GM12878 (cell line): ENCODE results near the gene KIF5A. TPM values are rescaled to one million over a fixed set of nuclear protein-coding genes. Genes with fewer than 3 reads are reported as not detected.

Experiments
- ATAC-seq: fragments of 200-7000 bp; cut with Tn5 transposase; 3 replicates; pipeline ENCODE4 v1.9.1; 2020; ENCODE audit warnings: mild to moderate bottlenecking, moderate library complexity
- BruUV-seq: library from RNA; stranded (reverse); fragments of 400-500 nt; replicated peaks from 2 replicates; lab custom pipeline; 2021; lab: Mats Ljungman, UMichigan
- CTCF ChIA-PET: fragments of 300-600 bp; sonication (Branson Sonifier 250); formaldehyde crosslinking; extraction: SDS; loops from one replicate; lab custom pipeline; 2021; ENCODE audit warnings: inconsistent platforms; lab: Yijun Ruan, JAX
- POLR2A ChIA-PET: fragments of 350-600 bp; formaldehyde crosslinking; extraction: SDS; loops from one replicate; lab custom pipeline; 2021; ENCODE audit warnings: inconsistent platforms; lab: Charles Lee
- RAD21 ChIA-PET: fragments of 300-600 bp; sonication (Branson Sonifier 250); formaldehyde crosslinking; loops from one replicate; lab custom pipeline; 2023; ENCODE audit warnings: antibody characterized with exemption; ENCODE audit not compliant: unreplicated experiment; lab: Charles Lee
- SMC1A ChIA-PET: fragments of 300-600 bp; sonication (Branson Sonifier 250); formaldehyde crosslinking; loops from one replicate; lab custom pipeline; 2023; ENCODE audit not compliant: unreplicated experiment, uncharacterized antibody; lab: Charles Lee
- DNase-seq: peaks from one replicate; pipeline ENCODE4 v3.0.0-alpha.2; 2011; ENCODE audit warnings: low read depth, low spot score
- FAIRE-seq: peaks from 3 replicates; lab custom pipeline; 2011; peaks lifted over from hg19 to GRCh38; lab: Jason Lieb, UNC
- H2AFZ ChIP-seq: 2 replicates; pipeline ENCODE4 v1.6.0; 2011; ENCODE audit warnings: low read depth, low read length, control low read depth; ENCODE audit not compliant: control insufficient read depth
- H3K27ac ChIP-seq: 2 replicates; pipeline ENCODE4 v1.5.1; 2011; ENCODE audit warnings: control low read depth; ENCODE audit not compliant: control insufficient read depth, insufficient read depth
- H3K27me3 ChIP-seq, 2 experiments: replicated peaks in 1 of 2; 2 replicates each; pipeline versions ENCODE4 v1.6.0 to v1.6.1; 2011; ENCODE audit warnings: low read length in 1 of 2; ENCODE audit not compliant: control insufficient read depth in 2 of 2, insufficient read depth in 2 of 2
- H3K36me3 ChIP-seq, 2 experiments: 2 replicates each; pipeline ENCODE4 v1.5.1; 2011; ENCODE audit warnings: low read length in 1 of 2; ENCODE audit not compliant: control insufficient read depth in 2 of 2, insufficient read depth in 2 of 2
- H3K4me1 ChIP-seq: 2 replicates; pipeline ENCODE4 v1.6.1; 2011; ENCODE audit warnings: mild to moderate bottlenecking, low read length, moderate library complexity, mixed read lengths; ENCODE audit not compliant: control insufficient read depth, insufficient read depth
- H3K4me2 ChIP-seq: 2 replicates; pipeline ENCODE4 v1.6.0; 2011; ENCODE audit warnings: control low read depth; ENCODE audit not compliant: control insufficient read depth, insufficient read depth
- H3K4me3 ChIP-seq: fragments of 200-600 bp; sonication (generic); 2 replicates; pipeline ENCODE4 v1.5.1; 2016
- H3K79me2 ChIP-seq: 2 replicates; pipeline ENCODE4 v1.6.0; 2011; ENCODE audit warnings: low read length; ENCODE audit not compliant: control insufficient read depth, insufficient read depth
- H3K9ac ChIP-seq: 2 replicates; pipeline ENCODE4 v1.8.0; 2011; ENCODE audit warnings: low read length, control low read depth, mixed read lengths; ENCODE audit not compliant: control insufficient read depth, insufficient read depth
- H3K9me3 ChIP-seq: replicated peaks from 3 replicates; pipeline ENCODE4 v1.5.1; 2011; ENCODE audit warnings: mild to moderate bottlenecking, low read length; ENCODE audit not compliant: control insufficient read depth, insufficient read depth
- H4K20me1 ChIP-seq: 2 replicates; pipeline ENCODE4 v1.6.0; 2011; ENCODE audit not compliant: control insufficient read depth, insufficient read depth
- CREM ChIP-seq: IDR thresholded peaks from 2 replicates; pipeline ENCODE4 v1.6.1; 2014; ENCODE audit warnings: antibody characterized with exemption, low read depth
- E2F8 ChIP-seq: fragments of 450-650 bp; IDR thresholded peaks from 2 replicates; pipeline ENCODE4 v1.6.1; 2018; ENCODE audit warnings: mild to moderate bottlenecking, low read depth, moderate library complexity; ENCODE audit not compliant: partially characterized antibody
- GATAD2B ChIP-seq: fragments of 450-650 bp; conservative IDR thresholded peaks from 2 replicates; pipeline ENCODE4 v1.6.1; 2017; ENCODE audit warnings: low read depth, mild to moderate bottlenecking, moderate library complexity
- MEF2A ChIP-seq: IDR thresholded peaks from 2 replicates; pipeline ENCODE4 v1.6.1; 2011; ENCODE audit warnings: low read depth, mild to moderate bottlenecking, low read length, moderate library complexity; ENCODE audit not compliant: insufficient read depth
- NRF1 ChIP-seq: conservative IDR thresholded peaks from 2 replicates; pipeline ENCODE4 v1.6.1; 2011; ENCODE audit warnings: mild to moderate bottlenecking, low read depth, low read length, improper control_type of control experiment
- PAX5 ChIP-seq: IDR thresholded peaks from 2 replicates; pipeline ENCODE4 v1.6.1; 2011; ENCODE audit warnings: low read depth, low read length, borderline replicate concordance
- PML ChIP-seq: IDR thresholded peaks from 2 replicates; pipeline ENCODE4 v1.6.1; 2012; ENCODE audit warnings: low read length, inconsistent platforms
- RCOR1 ChIP-seq: conservative IDR thresholded peaks from 2 replicates; pipeline ENCODE4 v1.6.1; 2012; ENCODE audit warnings: low read depth, low read length, improper control_type of control experiment
- RFX5 ChIP-seq: IDR thresholded peaks from 2 replicates; pipeline ENCODE4 v1.6.1; 2011; ENCODE audit warnings: low read depth, low read length, improper control_type of control experiment
- SMAD1 ChIP-seq: fragments of 450-650 bp; IDR thresholded peaks from 2 replicates; pipeline ENCODE4 v1.6.1; 2018; ENCODE audit warnings: mild to moderate bottlenecking, low read depth; ENCODE audit not compliant: partially characterized antibody
- SP1 ChIP-seq: IDR thresholded peaks from one replicate; pipeline ENCODE4 v1.6.1; 2011; ENCODE audit warnings: low read depth, low read length
- TBL1XR1 ChIP-seq: IDR thresholded peaks from 2 replicates; pipeline ENCODE4 v1.6.1; 2012; ENCODE audit warnings: low read depth, low read length, improper control_type of control experiment
- ZNF384 ChIP-seq: IDR thresholded peaks from 2 replicates; pipeline ENCODE4 v1.6.1; 2012; ENCODE audit warnings: low read depth, mild to moderate bottlenecking, low read length, improper control_type of control experiment, borderline replicate concordance
- WGBS: methylation state at CpG from one replicate; pipeline ENCODE4 v1.1.6; 2016; ENCODE audit warnings: low lambda C conversion rate; ENCODE audit not compliant: insufficient replicate concordance, insufficient coverage; ENCODE audit errors: missing lambda C conversion rate; 5-methylcytosine and 5-hydroxymethylcytosine counted together
- in situ Hi-C: fragments of 300-500 bp; cut with MboI; formaldehyde crosslinking; loops from 9 replicates; pipeline ENCODE4 v1.14.3; 2018; ENCODE audit warnings: mixed read lengths
- intact Hi-C: fragments of 100-400 bp; cut with micrococcal nuclease; formaldehyde crosslinking; loops from one replicate; pipeline ENCODE4 v1.14.2; 2022; ENCODE audit not compliant: unreplicated experiment
- polyA plus RNA-seq, 11 experiments: library from polyadenylated mRNA; depleted of rRNA in 4 of 11; unstranded in 6 of 11; stranded (reverse) in 5 of 11; fragments of >200 nt; fragmentation: Nextera tagmentation in 4 of 11; fragmentation: Illumina TruSeq in 1 of 11; extraction: Ambion mirVana in 4 of 11; extraction: Trizol in 1 of 11; gene quantifications; 1 replicate in 1 of 11; 2 replicates in 10 of 11; pipeline versions ENCODE4 v1.2.1 to v1.2.3, GENCODE V29; 2011 to 2016; ENCODE audit warnings: inconsistent platforms in 2 of 11, missing spikeins in 2 of 11, low read depth in 1 of 11
- total RNA-seq, 4 experiments: library from RNA; depleted of rRNA in 3 of 4; stranded (reverse); fragments of >200 nt in 3 of 4; fragmentation: Illumina TruSeq in 1 of 4; extraction: Trizol in 1 of 4; gene quantifications; 2 replicates each; pipeline versions ENCODE4 v1.2.1 to v1.2.3, GENCODE V29; 2013 to 2021
- TF ChIP-seq, protein P1 (sequence below): fragments of 450-650 bp; IDR thresholded peaks from 2 replicates; pipeline ENCODE4 v1.6.1; 2017; ENCODE audit warnings: mild to moderate bottlenecking, moderate library complexity
- TF ChIP-seq, protein P2 (sequence below): IDR thresholded peaks from 2 replicates; pipeline ENCODE4 v1.6.1; 2012; ENCODE audit warnings: low read depth, low read length, improper control_type of control experiment

KIF5A gene
- total and polyA plus RNA-seq, 10 of the 15 experiments (the other 5 are each of a cell fraction or from before 2014, with no cell fraction given): 0.35 to 2.9 (median 0.97) TPM

DNA sequence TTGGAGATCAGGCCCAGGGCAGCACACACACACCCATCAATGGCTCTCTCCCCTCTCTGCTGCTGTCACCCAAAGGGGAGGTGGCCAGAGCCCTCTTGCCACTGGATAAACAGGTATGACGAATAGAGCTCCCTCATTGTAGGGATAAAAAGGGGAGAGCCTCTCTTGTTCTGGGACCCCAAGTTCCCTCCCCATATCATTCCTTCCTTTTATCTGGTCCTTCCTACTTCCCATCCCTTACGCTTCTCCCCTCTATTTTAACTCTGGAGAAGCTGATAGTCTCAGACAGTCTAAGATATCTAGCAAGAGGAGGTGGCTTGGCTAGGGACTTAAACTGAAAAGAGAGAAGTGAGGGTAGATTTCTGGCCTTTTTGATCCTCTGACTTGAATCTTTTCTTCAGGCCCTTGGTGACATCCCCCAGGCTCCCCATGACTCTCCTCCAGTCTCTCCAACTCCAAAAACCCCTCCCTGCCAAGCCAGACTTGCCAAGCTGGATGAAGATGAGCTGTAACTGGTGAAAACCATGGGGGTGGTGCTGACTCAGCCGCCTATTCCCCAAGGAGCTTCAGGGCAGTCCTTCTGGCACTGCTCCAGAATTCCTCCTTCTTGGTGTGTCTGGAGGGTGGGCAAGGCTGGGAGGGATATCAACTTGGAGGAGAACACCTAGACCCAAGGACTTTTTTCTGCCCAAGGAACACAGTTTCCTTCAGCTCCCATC, 66.7 kb downstream of the KIF5A start:
- no peak overlapping the region for H3K27ac ChIP-seq
- no peak overlapping the region for H3K4me3 ChIP-seq
- no peak overlapping the region for H2AFZ ChIP-seq
- H3K9me3 ChIP-seq: no peaks in the 10 kb centered on the region
- H4K20me1 ChIP-seq: no peaks in the 10 kb centered on the region
- H3K9ac ChIP-seq: no peak overlapping the region
- DNase-seq: no peak
- FAIRE-seq: no peak
- SMC1A ChIA-PET: interaction anchor here (1.4 kb wide), 1 partner anchor 33 kb away, joined by 3 read pairs; no protein-coding TSS in a partner anchor
- H3K4me2 ChIP-seq: no peak overlapping the region
- in situ Hi-C loops (no loop called here), intact Hi-C loops (no loop called here)
- RAD21 ChIA-PET: interaction anchor here (1.0 kb wide), 1 partner anchor 158 kb away, joined by 4 read pairs; no protein-coding TSS in a partner anchor
- CTCF ChIA-PET: interaction anchor here (1.1 to 5.1 kb wide), 2 partner anchors 33 to 125 kb away, joined by 3 to 49 read pairs; no protein-coding TSS in a partner anchor
- POLR2A ChIA-PET: interaction anchor here (0.7 kb wide), 1 partner anchor 259 kb away, joined by 3 read pairs; no protein-coding TSS in a partner anchor
- peaks cover 17 to 20% of the 10 kb centered on the region in 2 experiments; a peak in 3 of 4 replicates for H3K27me3 ChIP-seq
- H3K79me2 ChIP-seq: no peaks in the 10 kb centered on the region
- no peaks in the 10 kb centered on the region for H3K36me3 ChIP-seq
- TSS peak; percentile 41 for BruUV-seq
- no peak for ATAC-seq
- WGBS: 35% methylated on average over 3 of the region's 3 CpGs
- H3K4me1 ChIP-seq: peaks cover 14% of the 10 kb centered on the region
- no peak for TF ChIP-seq PAX5
- TF ChIP-seq RCOR1: no peak
- TF ChIP-seq ZNF384: no peak
- no peak for TF ChIP-seq GATAD2B
- no peak for TF ChIP-seq RFX5
- TF ChIP-seq E2F8: no peak
- TF ChIP-seq, protein P1, sequence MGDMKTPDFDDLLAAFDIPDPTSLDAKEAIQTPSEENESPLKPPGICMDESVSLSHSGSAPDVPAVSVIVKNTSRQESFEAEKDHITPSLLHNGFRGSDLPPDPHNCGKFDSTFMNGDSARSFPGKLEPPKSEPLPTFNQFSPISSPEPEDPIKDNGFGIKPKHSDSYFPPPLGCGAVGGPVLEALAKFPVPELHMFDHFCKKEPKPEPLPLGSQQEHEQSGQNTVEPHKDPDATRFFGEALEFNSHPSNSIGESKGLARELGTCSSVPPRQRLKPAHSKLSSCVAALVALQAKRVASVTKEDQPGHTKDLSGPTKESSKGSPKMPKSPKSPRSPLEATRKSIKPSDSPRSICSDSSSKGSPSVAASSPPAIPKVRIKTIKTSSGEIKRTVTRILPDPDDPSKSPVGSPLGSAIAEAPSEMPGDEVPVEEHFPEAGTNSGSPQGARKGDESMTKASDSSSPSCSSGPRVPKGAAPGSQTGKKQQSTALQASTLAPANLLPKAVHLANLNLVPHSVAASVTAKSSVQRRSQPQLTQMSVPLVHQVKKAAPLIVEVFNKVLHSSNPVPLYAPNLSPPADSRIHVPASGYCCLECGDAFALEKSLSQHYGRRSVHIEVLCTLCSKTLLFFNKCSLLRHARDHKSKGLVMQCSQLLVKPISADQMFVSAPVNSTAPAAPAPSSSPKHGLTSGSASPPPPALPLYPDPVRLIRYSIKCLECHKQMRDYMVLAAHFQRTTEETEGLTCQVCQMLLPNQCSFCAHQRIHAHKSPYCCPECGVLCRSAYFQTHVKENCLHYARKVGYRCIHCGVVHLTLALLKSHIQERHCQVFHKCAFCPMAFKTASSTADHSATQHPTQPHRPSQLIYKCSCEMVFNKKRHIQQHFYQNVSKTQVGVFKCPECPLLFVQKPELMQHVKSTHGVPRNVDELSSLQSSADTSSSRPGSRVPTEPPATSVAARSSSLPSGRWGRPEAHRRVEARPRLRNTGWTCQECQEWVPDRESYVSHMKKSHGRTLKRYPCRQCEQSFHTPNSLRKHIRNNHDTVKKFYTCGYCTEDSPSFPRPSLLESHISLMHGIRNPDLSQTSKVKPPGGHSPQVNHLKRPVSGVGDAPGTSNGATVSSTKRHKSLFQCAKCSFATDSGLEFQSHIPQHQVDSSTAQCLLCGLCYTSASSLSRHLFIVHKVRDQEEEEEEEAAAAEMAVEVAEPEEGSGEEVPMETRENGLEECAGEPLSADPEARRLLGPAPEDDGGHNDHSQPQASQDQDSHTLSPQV: no peak
- no peak for TF ChIP-seq TBL1XR1
- TF ChIP-seq SMAD1: no peak
- TF ChIP-seq SP1: no peak
- TF ChIP-seq NRF1: no peak
- TF ChIP-seq CREM: no peak
- no peak for TF ChIP-seq MEF2A
- TF ChIP-seq PML: no peak
- TF ChIP-seq, protein P2, sequence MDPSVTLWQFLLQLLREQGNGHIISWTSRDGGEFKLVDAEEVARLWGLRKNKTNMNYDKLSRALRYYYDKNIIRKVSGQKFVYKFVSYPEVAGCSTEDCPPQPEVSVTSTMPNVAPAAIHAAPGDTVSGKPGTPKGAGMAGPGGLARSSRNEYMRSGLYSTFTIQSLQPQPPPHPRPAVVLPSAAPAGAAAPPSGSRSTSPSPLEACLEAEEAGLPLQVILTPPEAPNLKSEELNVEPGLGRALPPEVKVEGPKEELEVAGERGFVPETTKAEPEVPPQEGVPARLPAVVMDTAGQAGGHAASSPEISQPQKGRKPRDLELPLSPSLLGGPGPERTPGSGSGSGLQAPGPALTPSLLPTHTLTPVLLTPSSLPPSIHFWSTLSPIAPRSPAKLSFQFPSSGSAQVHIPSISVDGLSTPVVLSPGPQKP: no peak
